HG02610 (cell line): Measurements from ENCODE around the gene DENND1C.
"Not testable (repeated sequence)": the region's sequence is repeated elsewhere in the genome, so short reads cannot be mapped to it uniquely, and the experiment has no call there.

Experiments used
- ATAC-seq: cut with Tn5 transposase; IDR thresholded peaks from one replicate; pipeline ENCODE4 v1.9.1; 2021; ENCODE audit warnings: mild to moderate bottlenecking, moderate library complexity; ENCODE audit not compliant: unreplicated experiment

Gene DENND1C

GRCh38 chr19:6457958-6458694 lies 23.5 kb downstream of the DENND1C start:
- ATAC-seq = no peak

DNA sequence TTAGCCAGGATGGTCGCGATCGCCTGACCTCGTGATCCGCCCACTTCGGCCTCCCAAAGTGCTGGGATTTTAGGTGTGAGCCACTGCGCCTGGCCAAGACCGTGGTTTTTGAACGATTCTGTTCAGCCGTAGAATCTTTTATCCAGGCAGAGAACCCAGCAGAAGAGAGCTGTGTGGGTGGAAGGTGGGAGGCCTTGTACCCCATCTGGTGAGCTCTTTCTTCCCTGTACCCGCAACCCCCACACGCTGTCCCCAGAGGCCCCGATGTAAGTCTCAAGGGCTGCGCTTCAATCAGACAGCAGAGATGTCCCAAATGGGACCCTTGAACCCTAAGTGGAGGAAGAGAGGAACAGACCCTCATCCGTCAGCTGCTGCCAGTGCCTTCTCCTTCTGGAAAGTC lies 25.7 kb downstream of the DENND1C start:
- no peak for ATAC-seq

DNA sequence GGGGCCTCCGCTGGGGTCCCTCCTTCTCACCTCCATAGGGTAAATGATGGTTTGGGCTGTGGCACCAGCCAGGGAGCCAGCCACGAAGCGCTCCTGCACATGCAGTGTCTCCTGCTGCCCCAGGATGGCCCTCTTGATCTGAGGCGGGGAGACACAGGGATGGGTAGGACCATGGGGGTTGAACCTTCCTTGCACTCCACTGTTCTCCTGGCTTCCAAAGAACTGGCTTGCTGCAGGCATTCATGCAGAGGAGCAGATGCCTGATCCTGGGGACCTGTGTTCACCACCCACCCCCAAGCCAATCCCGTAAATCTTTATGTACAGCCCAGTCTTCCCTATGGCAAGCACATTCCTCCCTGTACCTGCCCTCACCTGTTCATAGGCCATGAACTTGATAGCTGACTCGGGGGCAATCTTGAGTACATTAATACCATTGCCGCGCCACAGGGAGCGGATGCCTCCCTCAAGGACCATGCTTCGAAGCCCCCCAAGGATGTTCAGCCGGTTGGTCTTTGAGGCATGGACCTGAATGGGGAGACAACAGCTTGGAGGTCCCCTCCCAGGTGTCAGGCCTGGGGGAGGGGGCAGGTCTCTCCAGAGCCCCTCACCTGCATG lies 27.5 kb downstream of the DENND1C start:
- ATAC-seq = no peak

DNA sequence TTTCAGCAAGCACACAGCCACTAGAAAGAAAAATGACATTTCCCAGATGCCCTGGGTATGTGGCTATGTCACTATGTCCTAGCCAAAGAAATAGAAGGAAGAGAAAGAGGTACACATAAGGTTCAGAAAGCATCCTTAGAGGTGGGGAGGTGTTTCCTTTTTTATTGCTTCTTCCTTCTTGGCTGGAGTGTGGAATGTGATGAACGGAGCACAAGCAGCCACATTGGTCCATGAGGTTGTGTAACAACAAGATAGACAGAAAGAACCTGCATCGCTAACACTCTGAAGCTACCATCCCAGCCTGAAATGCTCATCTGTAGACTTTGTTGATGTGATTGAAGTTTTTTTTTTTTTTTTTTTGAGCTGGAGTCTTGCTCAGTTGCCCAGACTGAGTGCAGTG lies 28.7 kb downstream of the DENND1C start:
- ATAC-seq = no peak

- ATAC-seq = no peak
These were observed 29.4 kb downstream of the DENND1C start for GRCh38 chr19:6452223-6452614.

- ATAC-seq = no peak
These were observed 29.9 kb downstream of the DENND1C start for GRCh38 chr19:6451583-6452222.

DNA sequence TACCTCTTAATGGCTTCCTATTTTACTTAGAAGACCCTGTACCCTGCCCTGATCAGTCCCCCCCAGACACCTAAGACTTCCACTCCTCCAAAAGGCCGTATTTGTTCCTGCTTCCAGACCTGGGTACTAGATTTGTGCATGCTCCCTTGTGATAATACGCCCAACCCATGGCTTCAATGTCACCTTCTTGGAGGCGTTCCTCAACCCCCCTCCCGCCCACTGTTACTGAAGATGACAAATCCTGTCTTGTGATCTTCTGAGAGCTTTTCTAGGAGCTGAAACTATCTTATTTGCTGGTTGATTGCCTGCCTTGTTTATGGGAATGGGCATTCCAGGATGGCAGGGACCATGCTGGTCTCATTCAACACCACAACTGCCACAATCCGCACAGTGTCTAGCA lies 31.4 kb downstream of the DENND1C start:
- ATAC-seq = no peak

DNA sequence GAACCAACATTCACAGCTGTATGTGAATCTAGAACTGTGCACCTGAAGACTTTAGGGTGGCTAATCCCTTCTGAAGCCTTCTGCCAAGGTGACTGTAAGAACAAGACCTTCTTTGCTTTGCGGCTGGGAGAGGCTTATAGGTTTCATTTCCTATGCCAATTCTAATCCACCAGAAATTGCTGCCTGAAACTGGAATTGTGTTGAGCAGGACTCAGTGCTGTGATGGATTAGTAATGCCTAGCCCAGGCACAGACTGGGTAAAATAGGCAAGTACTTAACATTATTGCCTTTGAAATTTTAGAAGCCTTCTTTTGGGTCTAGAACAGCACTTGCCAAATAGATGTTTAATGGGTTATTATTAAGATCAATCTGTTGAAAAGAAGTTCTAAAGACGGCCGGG lies 33.5 kb downstream of the DENND1C start:
- ATAC-seq = no peak

- ATAC-seq = no peak
These were observed 35.1 kb downstream of the DENND1C start for GRCh38 chr19:6446452-6446851.

DNA sequence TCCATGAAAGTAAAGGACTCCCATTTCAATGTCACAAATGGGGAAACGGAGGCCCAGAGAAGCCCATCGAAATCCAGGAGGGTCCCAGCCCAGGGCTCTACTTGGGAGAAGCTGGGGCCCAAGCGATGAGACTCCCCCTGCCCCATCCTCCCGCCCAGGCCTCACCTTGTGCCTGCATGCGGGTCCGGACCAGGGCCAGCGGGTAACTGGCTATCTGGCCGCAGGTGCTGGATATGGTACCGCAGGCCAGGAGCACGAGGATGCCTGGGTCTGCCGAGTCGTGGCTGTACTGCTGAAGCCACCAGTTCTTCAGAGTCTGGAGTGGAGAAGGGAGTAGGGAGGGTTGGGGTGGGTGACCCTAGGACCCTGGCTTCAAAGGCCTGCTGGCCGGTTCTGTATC lies 37.6 kb downstream of the DENND1C start:
- ATAC-seq = no peak

DNA sequence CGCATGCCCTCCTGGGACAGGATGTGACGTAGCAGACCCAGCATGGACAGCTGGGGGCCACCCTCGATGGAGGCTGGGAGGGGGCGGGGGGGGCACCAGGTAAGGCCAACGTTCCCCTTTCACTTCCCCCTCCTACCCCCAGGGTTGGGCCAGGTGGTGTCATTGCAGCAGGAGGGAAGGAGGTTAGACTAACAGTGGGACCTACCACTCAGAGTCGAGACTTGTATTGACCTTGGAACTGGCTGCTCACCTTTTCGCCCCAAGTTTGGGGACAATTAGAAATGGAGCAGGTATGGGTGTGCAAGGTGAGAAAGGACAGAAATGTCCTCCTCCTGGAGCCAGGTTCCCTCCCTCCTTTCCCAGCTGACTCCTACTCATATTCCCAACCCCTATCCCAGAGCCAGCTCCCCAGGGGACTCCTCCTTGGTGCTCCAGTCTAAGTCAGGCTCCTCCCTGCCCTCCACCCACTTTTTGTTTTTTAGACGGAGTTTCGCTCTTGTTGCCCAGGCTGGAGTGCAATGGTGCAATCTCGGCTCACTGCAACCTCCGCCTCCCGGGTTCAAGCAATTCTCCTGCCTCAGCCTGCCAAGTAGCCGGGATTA lies 39.4 kb downstream of the DENND1C start:
- no peak for ATAC-seq

DNA sequence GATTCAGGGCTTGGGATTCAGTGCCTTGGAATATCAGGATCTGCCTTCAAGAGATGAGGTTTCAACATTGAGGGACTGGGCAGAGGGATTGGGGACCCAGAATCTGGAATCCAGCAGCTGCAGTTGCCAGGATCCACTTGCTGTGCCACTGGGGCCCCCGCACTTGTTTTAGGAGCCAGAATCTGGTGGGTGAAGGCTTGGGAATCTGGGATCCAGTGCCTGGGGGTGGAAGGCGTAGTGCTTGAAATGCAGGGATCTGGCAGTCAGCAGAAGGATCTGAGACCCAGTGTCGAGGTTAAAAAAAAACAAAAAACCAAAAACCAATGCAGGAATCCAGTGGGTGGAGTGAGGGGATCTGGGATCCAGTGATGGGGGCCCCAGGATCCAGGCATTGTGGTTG lies 40.7 kb downstream of the DENND1C start:
- no peak for ATAC-seq

GRCh38 chr19:6439743-6440142 lies 41.8 kb downstream of the DENND1C start:
- no peak for ATAC-seq

- no peak for ATAC-seq
These were observed 47.9 kb downstream of the DENND1C start, which contains the start of gene SLC25A41 for GRCh38 chr19:6433663-6434062. SLC25A41 (minus strand) TSS chr19:6433763; CDS start chr19:6433693, 70 bp downstream.

- no peak for ATAC-seq
These were observed 48.4 kb downstream of the DENND1C start for GRCh38 chr19:6433165-6433564.

DNA sequence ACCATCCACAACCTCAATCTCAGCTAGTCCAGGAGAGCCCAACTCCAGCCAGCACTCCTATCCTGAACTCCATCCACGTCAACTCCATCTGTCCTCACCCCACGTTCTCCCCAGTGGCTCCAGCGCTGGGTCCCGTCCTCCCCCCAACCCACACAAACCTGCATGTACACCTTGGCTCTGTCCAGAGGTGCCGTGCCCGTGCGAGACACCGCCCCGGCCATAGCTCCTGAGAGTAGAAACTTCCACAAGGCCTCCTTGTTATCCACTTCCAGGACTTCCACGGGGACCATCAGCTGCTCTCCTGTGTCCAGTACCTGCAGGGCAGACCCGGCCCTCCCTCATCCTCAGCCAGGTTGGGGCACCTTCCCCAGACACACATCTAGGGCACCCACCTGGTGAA lies 49.7 kb downstream of the DENND1C start:
- ATAC-seq = no peak

- no peak for ATAC-seq
These were observed 52.0 kb downstream of the DENND1C start for GRCh38 chr19:6429419-6430221.

- ATAC-seq = not testable (repeated sequence)
These were observed 52.7 kb downstream of the DENND1C start for GRCh38 chr19:6428692-6429418.

GRCh38 chr19:6427131-6427530 lies 54.5 kb downstream of the DENND1C start:
- no peak for ATAC-seq
